Urothelium cell line (cell line): ENCODE measurements around the gene GPC6.
"Not testable (repeated sequence)": the region's sequence is repeated elsewhere in the genome, so short reads cannot be mapped to it uniquely, and the experiment has no call there.

Experiments
- DNase-seq: peaks from one replicate; pipeline ENCODE4 v3.0.0; 2011; ENCODE audit warnings: low spot score, mixed read lengths
- FAIRE-seq: peaks from 2 replicates; lab custom pipeline; 2011; peaks lifted over from hg19 to GRCh38; lab: Jason Lieb, UNC

The GPC6 gene

DNA sequence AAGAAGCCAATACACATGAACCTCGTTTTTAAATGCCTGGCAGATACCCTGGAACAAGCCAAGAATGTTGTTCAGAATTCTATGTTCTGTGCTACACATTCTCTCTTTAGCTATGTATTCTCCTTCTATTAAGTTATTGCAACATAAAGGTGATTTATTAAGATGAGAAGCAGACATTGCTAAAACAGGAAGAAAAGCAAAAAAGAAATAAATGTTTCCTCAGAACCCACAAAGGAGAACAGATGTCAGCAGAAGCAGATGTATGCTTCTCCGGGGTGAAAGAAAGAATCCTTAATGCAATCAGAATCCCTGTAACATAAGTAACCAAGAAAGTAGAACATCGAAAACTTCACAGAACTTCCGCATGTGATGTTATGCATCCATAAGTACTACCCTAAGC, 950.0 kb downstream of the GPC6 start:
- DNase-seq (no peak), FAIRE-seq (no peak)

- FAIRE-seq (no peak), DNase-seq (no peak)
Observed at GRCh38 chr13:94177041-94177440, 950.4 kb downstream of the GPC6 start.

DNA sequence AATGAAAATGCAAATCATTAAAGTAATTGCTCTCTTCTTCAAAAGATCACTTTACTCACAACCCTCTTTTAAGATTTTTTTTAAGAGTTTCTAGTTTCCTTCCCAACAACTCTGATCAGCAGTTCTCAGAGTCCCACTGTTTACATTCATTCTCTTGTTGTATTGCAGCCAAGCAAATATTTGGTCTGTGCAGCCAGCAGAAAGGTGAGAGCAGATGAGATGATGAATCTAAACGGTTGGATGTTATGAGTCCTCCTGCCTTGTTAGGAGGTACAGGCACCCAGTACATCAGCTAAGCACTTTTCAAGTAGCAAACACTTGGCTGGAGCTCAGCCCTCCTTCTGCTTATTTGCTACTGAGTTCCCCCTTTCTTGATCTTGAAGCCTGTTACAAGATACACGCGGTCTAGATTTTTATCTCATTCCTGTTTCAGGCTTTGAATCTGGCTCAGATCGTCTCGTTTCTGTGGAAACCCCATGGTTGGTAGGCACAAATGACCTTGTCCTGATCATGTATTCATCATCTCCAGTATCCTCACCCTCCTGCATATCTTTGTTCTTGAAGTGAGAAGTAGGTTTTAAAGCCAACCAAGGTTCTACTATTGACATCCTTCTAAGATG, 952.1 kb downstream of the GPC6 start:
- DNase-seq (no peak), FAIRE-seq (no peak)

DNA sequence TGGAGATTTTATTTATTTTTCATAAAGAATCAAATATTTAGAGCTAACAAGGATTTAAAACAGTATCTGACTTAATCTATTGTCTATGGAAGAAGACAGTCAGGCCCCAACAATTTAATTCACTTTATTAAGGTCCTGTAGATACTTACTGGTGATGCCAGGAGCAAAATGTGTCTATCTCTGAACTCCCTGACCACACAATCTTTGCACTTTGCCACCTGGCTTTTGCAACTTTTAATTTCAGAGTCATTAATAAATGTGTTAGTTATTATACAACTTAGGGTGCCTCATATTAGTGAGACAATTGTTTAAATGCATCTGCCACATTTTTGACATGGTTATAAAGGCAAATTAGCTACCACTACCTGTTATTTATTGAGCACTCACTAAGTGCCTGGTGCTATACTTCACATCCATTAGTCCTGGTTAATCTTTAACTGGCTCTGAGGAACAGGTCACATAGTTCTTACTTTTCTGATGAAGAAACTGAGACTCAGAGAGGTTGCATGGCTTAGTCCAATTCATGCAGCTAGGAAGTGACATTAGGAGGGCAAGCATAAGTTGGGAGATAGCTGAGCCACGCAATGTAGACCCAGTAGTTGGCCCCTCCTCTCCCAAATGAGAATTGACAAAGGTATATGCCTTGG, 955.0 kb downstream of the GPC6 start:
- no peak for DNase-seq
- FAIRE-seq: no peak

GRCh38 chr13:94182185-94182761, 955.7 kb downstream of the GPC6 start:
- FAIRE-seq (no peak), DNase-seq (no peak)

DNA sequence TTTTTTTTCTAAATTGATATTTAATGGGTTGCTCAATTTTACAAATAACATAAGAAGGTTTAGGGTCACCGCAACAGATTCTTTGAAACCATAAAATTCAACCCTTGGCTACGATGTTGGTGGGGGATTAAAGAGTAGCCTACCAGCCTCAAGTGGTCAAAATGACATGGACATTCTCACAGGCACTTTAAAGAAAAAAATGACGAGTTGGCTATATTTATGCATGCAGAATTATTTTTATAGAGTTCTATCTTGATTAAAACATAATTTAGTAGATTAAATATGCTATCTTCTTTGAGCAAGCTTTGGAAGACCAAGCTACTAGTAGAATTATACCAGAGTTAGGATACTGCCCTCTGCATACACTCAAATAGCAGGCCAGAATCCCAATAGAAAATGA, 959.9 kb downstream of the GPC6 start:
- DNase-seq: no peak
- no peak for FAIRE-seq

GRCh38 chr13:94188201-94188854, 961.7 kb downstream of the GPC6 start:
- no peak for DNase-seq
- FAIRE-seq: no peak

DNA sequence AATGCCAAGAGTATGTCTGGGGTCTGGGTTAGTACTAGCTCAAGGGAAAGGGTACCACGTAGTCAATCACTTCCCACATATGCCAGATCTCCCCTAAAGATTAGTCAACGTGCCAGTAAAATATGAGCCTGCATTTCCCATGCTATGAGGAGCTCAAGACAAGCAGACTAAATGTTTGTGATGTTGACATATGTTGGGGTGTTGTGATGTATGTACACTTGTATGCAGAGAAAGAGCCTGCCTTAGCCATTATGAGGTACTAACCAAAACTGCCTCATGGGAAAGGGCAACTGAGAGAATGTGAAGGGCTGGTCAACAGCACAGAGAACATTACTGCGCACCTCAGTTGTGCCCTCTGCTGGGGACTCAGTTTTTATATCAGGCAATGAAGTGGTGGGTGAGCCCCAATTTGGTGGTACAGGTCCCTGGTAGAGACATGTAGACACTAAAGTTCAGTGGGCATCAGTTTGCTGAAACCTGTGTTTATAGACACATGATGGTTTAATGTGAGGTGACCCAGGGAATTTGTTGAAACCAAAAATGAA, 965.9 kb downstream of the GPC6 start:
- no peak for FAIRE-seq
- no peak for DNase-seq

DNA sequence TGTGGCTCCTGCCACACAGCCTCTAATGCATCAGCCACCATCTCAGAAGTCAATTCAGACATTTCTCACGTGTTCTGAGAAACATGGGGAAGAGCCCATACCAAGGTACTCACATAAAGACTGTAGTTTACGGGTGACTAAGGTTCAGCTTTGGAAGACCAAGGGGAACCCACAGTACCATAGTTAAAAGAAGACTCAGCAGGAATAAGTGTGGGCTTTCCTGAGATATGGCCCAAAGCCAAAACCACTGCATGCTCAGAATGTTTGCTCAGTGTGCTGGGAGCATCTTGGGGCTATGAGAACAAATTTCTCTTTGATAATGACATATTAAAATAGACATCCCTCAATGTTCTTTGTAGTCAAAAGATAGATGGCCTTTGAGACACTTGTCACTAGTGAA, 969.1 kb downstream of the GPC6 start:
- peak; percentile 60 for DNase-seq
- FAIRE-seq: no peak

DNA sequence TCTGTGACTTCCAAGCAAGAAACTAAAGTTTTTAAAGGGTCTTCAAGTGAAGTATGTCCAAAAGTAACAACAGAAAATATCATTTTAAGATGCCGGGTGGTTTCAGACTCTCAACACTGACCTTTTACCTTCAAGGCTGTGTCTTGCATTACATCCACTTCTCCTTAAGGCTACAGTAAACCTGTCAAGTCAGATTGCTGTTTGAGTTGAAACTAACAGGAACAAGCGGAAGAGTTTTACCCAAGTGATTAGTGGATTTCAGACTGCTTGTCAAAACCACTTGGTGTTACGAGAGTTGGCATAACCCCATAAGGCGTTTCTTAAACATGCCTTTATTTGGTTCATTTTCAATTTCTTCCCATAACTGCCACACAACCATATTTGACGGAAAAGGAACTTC, 969.8 kb downstream of the GPC6 start:
- DNase-seq: no peak

DNA sequence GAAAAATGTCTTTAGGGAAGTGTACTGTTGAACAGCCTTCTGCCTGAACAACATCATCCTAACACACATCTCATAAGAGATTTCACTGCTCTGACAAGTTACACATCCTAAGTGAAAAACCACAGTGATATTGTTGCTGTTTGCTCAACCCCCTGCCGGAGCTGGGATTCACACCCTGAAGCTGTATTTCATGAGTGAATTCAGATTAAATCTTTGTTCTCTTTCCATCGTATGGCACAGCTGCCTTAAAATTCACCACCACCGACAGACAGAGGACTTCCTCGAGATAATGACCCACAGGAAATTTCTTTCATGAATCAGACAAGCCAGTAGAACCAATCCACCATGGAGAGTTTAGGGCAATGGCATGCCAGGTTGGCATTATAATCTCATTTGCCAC, 972.1 kb downstream of the GPC6 start:
- DNase-seq: no peak

More for the DNA sequence above, 969.8 kb downstream of the GPC6 start:
- FAIRE-seq: no peak

DNA sequence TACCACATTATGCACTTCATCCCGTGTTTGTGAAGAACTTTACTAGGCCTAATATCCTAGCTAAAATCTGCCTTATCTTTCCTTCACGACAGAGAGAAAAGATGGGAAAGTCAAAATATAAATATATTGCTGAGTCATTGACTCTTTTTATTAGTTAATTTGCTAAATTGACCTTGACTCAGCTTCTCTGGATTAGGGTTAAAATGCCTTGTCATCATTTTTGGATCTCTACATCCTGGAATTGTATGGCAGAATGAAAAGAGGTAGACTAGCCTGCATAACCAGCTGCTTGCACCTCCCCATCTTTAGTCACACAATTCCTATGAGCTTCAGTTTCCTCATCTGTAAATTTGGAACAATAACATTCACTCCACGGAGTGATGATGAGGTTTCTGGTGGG, 972.5 kb downstream of the GPC6 start:
- FAIRE-seq: no peak

More for the DNA sequence above, 972.1 kb downstream of the GPC6 start:
- no peak for FAIRE-seq

GRCh38 chr13:94201022-94201421, 974.4 kb downstream of the GPC6 start:
- DNase-seq (no peak), FAIRE-seq (no peak)

More for the DNA sequence above, 972.5 kb downstream of the GPC6 start:
- DNase-seq: no peak

- FAIRE-seq (no peak), DNase-seq (no peak)
Observed at GRCh38 chr13:94204163-94204562, 977.6 kb downstream of the GPC6 start.

DNA sequence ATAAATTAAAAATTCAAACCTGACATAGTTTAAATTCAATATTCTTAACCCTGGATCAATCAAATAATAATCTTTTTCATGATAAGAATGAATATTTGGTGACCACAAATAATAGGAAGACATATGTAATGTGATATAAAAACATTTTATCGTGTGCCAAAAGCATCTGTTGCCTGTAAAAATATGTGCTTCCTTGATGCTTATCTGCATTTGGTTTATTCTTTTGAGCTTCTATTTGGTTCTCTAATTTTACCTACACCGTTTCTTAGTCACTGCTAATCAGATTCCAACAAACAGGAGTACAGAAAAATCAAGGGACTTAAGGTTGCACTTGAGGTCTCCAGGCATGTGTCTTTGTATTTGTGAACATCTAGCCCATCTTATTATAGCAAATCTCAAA, 978.3 kb downstream of the GPC6 start:
- no peak for FAIRE-seq
- DNase-seq: no peak

DNA sequence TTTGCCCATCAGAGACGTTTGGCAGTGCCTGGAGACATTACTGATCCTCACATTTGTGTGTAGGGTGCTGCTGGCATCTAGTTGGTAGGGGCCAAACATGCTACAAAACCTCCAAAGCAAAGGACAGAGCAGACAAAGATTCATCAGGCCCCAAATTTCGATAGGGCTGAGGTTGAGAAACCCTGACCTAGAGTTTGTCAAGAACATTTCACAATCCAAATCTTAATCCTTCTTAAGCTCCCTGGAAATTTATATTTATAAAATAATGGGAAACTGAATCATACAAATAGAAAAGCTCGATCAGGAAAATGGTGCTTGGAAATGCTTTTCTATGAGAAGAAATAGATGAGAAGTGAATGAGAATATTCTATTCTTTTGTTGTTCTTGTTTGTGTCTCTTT, 979.3 kb downstream of the GPC6 start:
- FAIRE-seq (no peak), DNase-seq (no peak)

DNA sequence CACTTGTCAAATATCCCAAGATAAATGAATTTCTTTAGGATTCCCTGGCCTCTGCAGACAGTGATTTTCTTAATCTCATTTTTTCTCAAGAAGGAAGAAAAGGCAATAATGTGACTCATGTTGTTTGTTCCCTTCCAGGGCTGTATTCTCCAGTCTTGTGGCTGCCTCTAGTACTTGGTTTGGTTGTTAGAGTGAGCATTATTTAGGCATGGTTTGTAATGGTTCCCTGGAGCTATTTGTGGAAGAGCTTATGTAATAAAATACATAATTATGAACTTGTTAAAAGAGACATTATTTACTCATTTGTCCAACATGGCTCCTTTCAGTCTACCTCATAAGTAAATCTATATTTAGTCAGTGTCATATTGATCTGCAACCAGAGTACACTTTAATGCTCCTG, 982.5 kb downstream of the GPC6 start:
- DNase-seq (no peak), FAIRE-seq (no peak)

DNA sequence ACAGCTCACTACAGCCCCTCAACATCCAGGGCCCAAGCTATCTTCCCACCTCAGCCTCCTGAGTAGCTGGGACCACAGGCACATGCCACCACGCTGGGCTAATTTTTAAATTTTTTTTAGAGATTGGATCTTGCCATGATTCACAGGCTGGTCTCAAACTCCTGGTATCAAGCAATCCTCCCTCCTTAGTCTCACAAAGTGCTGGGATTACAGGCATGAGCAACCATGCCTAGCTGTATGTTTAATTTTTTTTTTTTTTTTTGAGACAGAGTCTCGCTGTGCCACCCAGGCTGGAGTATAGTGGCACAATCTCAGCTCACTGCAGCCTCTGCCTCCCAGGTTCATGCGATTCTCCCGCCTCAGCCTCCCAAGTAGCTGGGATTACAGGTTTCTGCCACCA, 983.3 kb downstream of the GPC6 start:
- FAIRE-seq: peak; percentile 37
- not testable (repeated sequence) for DNase-seq

- DNase-seq (no peak), FAIRE-seq (no peak)
Observed at GRCh38 chr13:94210816-94211215, 984.2 kb downstream of the GPC6 start.

DNA sequence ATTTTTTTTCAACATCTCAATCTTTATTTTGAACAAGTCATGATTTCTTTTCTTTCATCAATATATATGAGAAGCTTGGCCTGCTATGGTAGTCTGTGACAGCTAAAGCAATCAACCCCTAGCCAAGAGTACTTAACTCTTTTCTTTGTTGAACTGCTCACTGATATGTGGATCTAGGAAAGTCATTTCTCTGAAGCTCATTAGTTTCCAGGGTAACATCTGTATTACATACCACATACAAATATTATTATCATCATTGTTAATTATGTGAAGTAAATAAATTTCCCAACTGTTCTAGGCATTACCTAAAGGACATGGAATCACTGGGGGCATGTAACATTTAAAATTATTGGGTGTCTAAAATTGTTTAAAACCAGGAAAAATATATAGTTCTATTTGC, 985.6 kb downstream of the GPC6 start:
- no peak for FAIRE-seq
- no peak for DNase-seq

- FAIRE-seq: no peak
- DNase-seq: no peak
Observed at GRCh38 chr13:94214121-94214520, 987.5 kb downstream of the GPC6 start.

- DNase-seq: no peak
- no peak for FAIRE-seq
Observed at GRCh38 chr13:94214975-94215374, 988.4 kb downstream of the GPC6 start.
